GM19438 (cell line): ENCODE measurements around the gene BRD2.
A peak's percentile ranks its signal among the peaks of the same experiment; 100 is the strongest.

ENCODE experiments used
- ATAC-seq: cut with Tn5 transposase; IDR thresholded peaks from one replicate; pipeline ENCODE4 v1.9.1; 2021; ENCODE audit warnings: low read depth; ENCODE audit not compliant: unreplicated experiment

Gene BRD2

GRCh38 chr6:33023536-33023935 is 55.1 kb downstream of the BRD2 start:
- ATAC-seq = no peak

- ATAC-seq = no peak
Measured at GRCh38 chr6:33024521-33024920, 56.1 kb downstream of the BRD2 start.

- no peak for ATAC-seq
Measured at GRCh38 chr6:33028220-33028849, 59.9 kb downstream of the BRD2 start.

- peak; percentile 68 for ATAC-seq
Measured at GRCh38 chr6:33029328-33030184, 61.2 kb downstream of the BRD2 start.

- no peak for ATAC-seq
Measured at GRCh38 chr6:33030245-33030644, 61.9 kb downstream of the BRD2 start.
